ENCODE measurements around the gene TSPAN18.

GRCh38 chr11:44733877-44734276, 7.1 kb downstream of the TSPAN18 start:
- TF ChIP-seq SMC3 (IDR thresholded peaks at IDR 0.05; ENCODE audit: low read depth, low read length) (no peak), GABPA (IDR thresholded peaks at IDR 0.05; ENCODE audit: low read depth) (no peak), JUND (IDR thresholded peaks at IDR 0.05) (no peak), TAF1 (IDR thresholded peaks at IDR 0.05; ENCODE audit: borderline replicate concordance, low read depth, low read length) (no peak), GATA2 (CRISPR knock-in tag; IDR thresholded peaks at IDR 0.05) (no peak)
